Right lobe of liver (tissue), 4 donors: Measurements from ENCODE around the gene MRPS7.

Experiments used
- CTCF ChIP-seq, 4 donors: fragments of 200-600 bp in 3 of 4; fragments of 450-650 bp in 1 of 4; IDR thresholded peaks; one replicate each; pipeline versions ENCODE4 v1.5.1 to v1.8.0; 2016 to 2022; ENCODE audit warnings: antibody characterized with exemption in 4 of 4, mild to moderate bottlenecking in 2 of 4
- POLR2A ChIP-seq: fragments of 450-650 bp; IDR thresholded peaks from one replicate; pipeline ENCODE4 v1.6.1; 2017; ENCODE audit warnings: antibody characterized with exemption, mild to moderate bottlenecking
- donor health status: DM: no; HTN: no; CAD: no.
- donor health status: DM: no; HTN: no; CAD: no.
- donor health status: DM: no; HTN: yes; CAD: no.

- TF ChIP-seq CTCF (IDR thresholded peaks at IDR 0.05) (no peak), POLR2A (no peak)
Observed at GRCh38 chr17:75285123-75285522, 23.4 kb downstream of the MRPS7 start.
